MCF 10A (cell line): ENCODE data around the gene CABP7. TPM values are rescaled to one million over a fixed set of nuclear protein-coding genes. Genes with fewer than 3 reads are reported as not detected.

Source experiments
- BruUV-seq: library from RNA; stranded (reverse); fragments of 400-500 nt; replicated peaks from 2 replicates; lab custom pipeline; 2021; lab: Mats Ljungman, UMichigan
- CTCF ChIA-PET: fragments of 300-600 bp; sonication (Branson Sonifier 250); formaldehyde crosslinking; extraction: SDS; loops from one replicate; lab custom pipeline; 2021; ENCODE audit warnings: antibody characterized with exemption, inconsistent platforms; lab: Yijun Ruan, JAX
- POLR2A ChIA-PET: fragments of 300-600, 350-650 bp; sonication (Branson Sonifier 250); formaldehyde crosslinking; extraction: SDS; loops from one replicate; lab custom pipeline; 2020; ENCODE audit warnings: antibody characterized with exemption, inconsistent platforms; lab: Yijun Ruan, JAX
- DNase-seq: peaks from one replicate; pipeline ENCODE4 v3.0.0-alpha.2; 2018; ENCODE audit not compliant: unreplicated experiment
- H3K27ac Mint-ChIP-seq: one replicate; pipeline ENCODE4 v1.8.0; 2022; ENCODE audit warnings: mild to moderate bottlenecking, low read depth, mixed read lengths; ENCODE audit not compliant: unreplicated experiment
- H3K27me3 Mint-ChIP-seq: one replicate; pipeline ENCODE4 v1.8.0; 2022; ENCODE audit warnings: mixed read lengths; ENCODE audit not compliant: insufficient read depth, unreplicated experiment
- H3K36me3 Mint-ChIP-seq: one replicate; pipeline ENCODE4 v1.8.0; 2022; ENCODE audit warnings: mild to moderate bottlenecking, moderate library complexity, mixed read lengths; ENCODE audit not compliant: insufficient read depth, unreplicated experiment
- H3K4me1 Mint-ChIP-seq: one replicate; pipeline ENCODE4 v1.8.0; 2022; ENCODE audit warnings: mixed read lengths; ENCODE audit not compliant: insufficient read depth, unreplicated experiment
- H3K4me3 Mint-ChIP-seq: one replicate; pipeline ENCODE4 v1.8.0; 2022; ENCODE audit warnings: mild to moderate bottlenecking, moderate library complexity, mixed read lengths; ENCODE audit not compliant: unreplicated experiment
- H3K9me3 Mint-ChIP-seq: one replicate; pipeline ENCODE4 v1.8.0; 2022; ENCODE audit warnings: mixed read lengths; ENCODE audit not compliant: unreplicated experiment
- CTCF ChIP-seq: fragments of 200-600 bp; IDR thresholded peaks from one replicate; pipeline ENCODE4 v1.8.0; 2022; ENCODE audit warnings: antibody characterized with exemption, mild to moderate bottlenecking; ENCODE audit not compliant: unreplicated experiment
- intact Hi-C: fragments of 100-400 bp; cut with micrococcal nuclease; formaldehyde crosslinking; loops from 2 replicates; pipeline ENCODE4 v1.14.1; 2022
- total RNA-seq: library from RNA; stranded (reverse); gene quantifications from 2 replicates; pipeline ENCODE4 v1.2.3, GENCODE V29; 2022

CABP7 gene
- total RNA-seq, 1 experiment from 2014 or later: not detected

GRCh38 chr22:29767171-29768051, 47.6 kb downstream of the CABP7 start, which contains the start of gene UQCR10:
UQCR10 (plus strand) TSS chr22:29767369; CDS start chr22:29767399, 30 bp downstream.
- TF ChIP-seq CTCF: no peak
- intact Hi-C loops: no loop called here
- TSS peak; percentile 79 for BruUV-seq
- Mint-ChIP-seq H3K27me3 (no peaks in the 10 kb centered on the region), H3K4me1 (peaks cover 17% of the 10 kb centered on the region), H3K9me3 (no peaks in the 10 kb centered on the region), H3K27ac (peak within 1 kb of the TSS; percentile 100), H3K4me3 (peak within 1 kb of the TSS; percentile 99), H3K36me3 (peaks cover 25% of the 10 kb centered on the region)
- CTCF ChIA-PET: interaction anchor here (0.5 to 0.7 kb wide), 5 partner anchors 51 to 620 kb away, joined by 3 to 4 read pairs (median 3); partner anchors contain the start of gene RNF215
- peak; percentile 91 for DNase-seq
- POLR2A ChIA-PET: interaction anchor here (0.6 to 1.9 kb wide), 23 partner anchors 10 to 1880 kb away, joined by 3 to 16 read pairs (median 5); partner anchors contain the start of genes ASCC2, MTMR3 and THOC5

DNA sequence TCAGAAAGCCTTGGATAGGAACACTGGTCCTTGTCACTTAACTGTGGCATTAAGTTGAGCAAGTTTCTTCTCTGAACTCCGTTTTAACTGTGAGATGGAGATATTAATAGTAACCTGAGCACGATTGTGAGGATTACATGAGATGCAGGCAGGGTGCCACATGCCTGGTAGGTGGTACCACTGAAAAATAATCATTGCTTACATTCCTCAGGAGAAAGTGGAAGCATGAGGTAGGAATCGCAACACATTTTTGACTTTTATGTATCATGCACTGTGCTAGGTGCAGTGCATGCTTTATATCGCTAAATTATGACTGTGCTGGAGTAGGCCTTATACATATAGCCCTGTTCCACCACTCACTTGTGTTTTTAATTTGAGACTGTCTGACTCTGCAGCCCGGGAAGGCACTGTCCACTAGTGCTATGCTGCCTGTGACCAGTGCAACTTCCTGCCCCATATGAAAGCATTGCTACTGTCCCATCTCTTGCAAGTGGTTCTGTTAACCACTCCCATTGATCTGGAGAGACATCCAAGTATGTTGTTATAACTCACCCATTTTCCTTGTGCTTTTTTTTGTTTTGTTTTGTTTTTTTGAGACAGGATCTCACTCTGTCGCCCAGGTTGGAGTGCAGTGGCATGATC, 48.4 kb downstream of the CABP7 start:
- H3K27me3 Mint-ChIP-seq: no peaks in the 10 kb centered on the region
- DNase-seq: no peak
- H3K27ac Mint-ChIP-seq: peak overlapping the region; percentile 100
- H3K4me1 Mint-ChIP-seq: peaks cover 22% of the 10 kb centered on the region
- peaks cover 25% of the 10 kb centered on the region for H3K36me3 Mint-ChIP-seq
- intact Hi-C loops: no loop called here
- H3K9me3 Mint-ChIP-seq: no peaks in the 10 kb centered on the region
- ChIA-PET POLR2A (interaction anchor here (0.6 to 1.9 kb wide), 2 partner anchors 140 to 1881 kb away, joined by 4 to 9 read pairs; no protein-coding TSS in a partner anchor), CTCF (interaction anchor here (0.6 to 0.7 kb wide), 2 partner anchors 59 to 232 kb away, joined by 3 to 5 read pairs; no protein-coding TSS in a partner anchor)
- TF ChIP-seq CTCF: no peak
- no TSS peak for BruUV-seq
- H3K4me3 Mint-ChIP-seq: peak overlapping the region; percentile 99

DNA sequence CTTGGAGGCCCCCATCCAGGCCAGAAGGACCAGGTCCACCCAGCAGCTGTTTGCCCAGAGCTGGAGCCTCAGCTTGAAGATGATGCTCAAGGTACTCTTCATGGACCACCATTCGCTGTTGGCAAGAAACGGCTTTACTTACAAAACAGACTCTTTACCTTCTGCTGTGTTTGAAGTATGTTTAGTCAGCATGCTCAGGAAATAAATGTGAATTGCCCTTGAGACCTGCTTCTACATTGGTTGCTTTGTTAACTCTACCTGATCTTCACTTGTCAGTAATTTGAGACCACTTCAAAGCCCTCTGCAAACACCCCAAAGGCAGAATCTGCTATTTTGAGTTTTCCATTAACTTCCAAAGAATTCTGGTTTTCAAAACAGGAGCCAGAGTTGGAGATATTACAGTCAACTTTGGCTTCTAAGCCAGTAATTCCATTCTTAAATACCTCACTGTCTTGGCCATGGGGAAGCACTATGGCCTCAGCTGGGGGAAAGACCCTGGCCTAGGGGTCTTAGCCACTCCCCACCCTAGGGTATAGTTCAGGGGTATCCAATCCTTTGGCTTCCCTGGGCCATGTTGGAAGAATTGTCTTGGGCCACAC, 50.0 kb downstream of the CABP7 start:
- intact Hi-C loops: no loop called here
- POLR2A ChIA-PET: interaction anchor here (0.7 to 0.9 kb wide), 2 partner anchors 10 to 227 kb away, joined by 3 read pairs; no protein-coding TSS in a partner anchor
- DNase-seq: no peak
- no peak for TF ChIP-seq CTCF
- Mint-ChIP-seq H3K36me3 (peaks cover 25% of the 10 kb centered on the region), H3K27me3 (no peaks in the 10 kb centered on the region), H3K9me3 (no peaks in the 10 kb centered on the region), H3K27ac (no peak overlapping the region), H3K4me1 (peaks cover 24% of the 10 kb centered on the region), H3K4me3 (no peak overlapping the region)
- no TSS peak for BruUV-seq
- CTCF ChIA-PET: interaction anchor here (0.7 to 1.6 kb wide), 3 partner anchors 235 to 319 kb away, joined by 3 to 6 read pairs (median 5); no protein-coding TSS in a partner anchor
